ENCODE measurements around the gene ITIH6. TPM values are rescaled to one million over a fixed set of nuclear protein-coding genes. Genes with fewer than 3 reads are reported as not detected.
"Not testable (repeated sequence)": the region's sequence is repeated elsewhere in the genome, so short reads cannot be mapped to it uniquely, and the experiment has no call there.

ITIH6 gene
- total RNA-seq, 1 donor from 2014 or later: not detected

DNA sequence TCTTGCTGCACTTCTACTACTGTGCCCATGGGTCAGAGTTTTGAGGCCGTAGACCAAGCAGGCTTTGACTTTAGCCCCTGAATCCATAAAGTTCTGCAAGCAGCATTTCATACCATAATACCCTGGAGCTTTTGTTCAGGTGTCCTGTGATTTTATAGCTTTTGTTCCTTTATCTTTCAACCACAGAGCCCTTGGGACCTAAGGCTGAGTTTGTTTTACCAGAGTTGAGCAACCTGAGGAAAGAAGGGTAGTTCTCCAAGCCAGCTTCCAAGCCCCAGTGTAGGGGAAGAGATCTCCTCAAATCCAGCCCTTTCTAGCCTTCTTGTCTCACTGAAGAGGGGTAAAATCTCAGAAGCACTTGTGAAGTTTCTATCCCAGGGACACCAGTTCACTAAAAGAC, 44.6 kb upstream of the ITIH6 start:
- H3K4me1 ChIP-seq (ENCODE audit: insufficient read depth, low read length): no peaks in the 10 kb centered on the region
- no peaks in the 10 kb centered on the region for H3K27me3 Mint-ChIP-seq (ENCODE audit: low read depth, unreplicated experiment)
- no peak overlapping the region for H3K4me2 ChIP-seq (ENCODE audit: low read length)
- no peak overlapping the region for H2AFZ ChIP-seq (ENCODE audit: low read depth, low read length)
- no peak overlapping the region for H3K27ac Mint-ChIP-seq (ENCODE audit: unreplicated experiment)
- H3K27ac ChIP-seq (ENCODE audit: low read depth, low read length): no peak overlapping the region
- DNase-seq (ENCODE audit: low read depth) (no peak), FAIRE-seq (peak; percentile 59)
- H3K36me3 ChIP-seq (ENCODE audit: insufficient read depth, low read length): no peaks in the 10 kb centered on the region
- no peaks in the 10 kb centered on the region for H4K20me1 ChIP-seq (ENCODE audit: insufficient read depth, low read length)
- H3K4me3 ChIP-seq (ENCODE audit: insufficient read depth, low read depth, low read length): no peak overlapping the region
- no peaks in the 10 kb centered on the region for H3K36me3 Mint-ChIP-seq (ENCODE audit: low read depth, unreplicated experiment)
- no peaks in the 10 kb centered on the region for H3K27me3 ChIP-seq (ENCODE audit: insufficient read depth, low read length)
- H3K9me3 ChIP-seq (ENCODE audit: insufficient read depth, low read depth, low read length): no peaks in the 10 kb centered on the region
- H3K4me3 Mint-ChIP-seq (ENCODE audit: unreplicated experiment): no peak overlapping the region
- TF ChIP-seq EZH2 (IDR thresholded peaks at IDR 0.05; ENCODE audit: insufficient read depth, low read length): no peak
- TF ChIP-seq, protein P1, sequence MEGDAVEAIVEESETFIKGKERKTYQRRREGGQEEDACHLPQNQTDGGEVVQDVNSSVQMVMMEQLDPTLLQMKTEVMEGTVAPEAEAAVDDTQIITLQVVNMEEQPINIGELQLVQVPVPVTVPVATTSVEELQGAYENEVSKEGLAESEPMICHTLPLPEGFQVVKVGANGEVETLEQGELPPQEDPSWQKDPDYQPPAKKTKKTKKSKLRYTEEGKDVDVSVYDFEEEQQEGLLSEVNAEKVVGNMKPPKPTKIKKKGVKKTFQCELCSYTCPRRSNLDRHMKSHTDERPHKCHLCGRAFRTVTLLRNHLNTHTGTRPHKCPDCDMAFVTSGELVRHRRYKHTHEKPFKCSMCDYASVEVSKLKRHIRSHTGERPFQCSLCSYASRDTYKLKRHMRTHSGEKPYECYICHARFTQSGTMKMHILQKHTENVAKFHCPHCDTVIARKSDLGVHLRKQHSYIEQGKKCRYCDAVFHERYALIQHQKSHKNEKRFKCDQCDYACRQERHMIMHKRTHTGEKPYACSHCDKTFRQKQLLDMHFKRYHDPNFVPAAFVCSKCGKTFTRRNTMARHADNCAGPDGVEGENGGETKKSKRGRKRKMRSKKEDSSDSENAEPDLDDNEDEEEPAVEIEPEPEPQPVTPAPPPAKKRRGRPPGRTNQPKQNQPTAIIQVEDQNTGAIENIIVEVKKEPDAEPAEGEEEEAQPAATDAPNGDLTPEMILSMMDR (IDR thresholded peaks at IDR 0.05; ENCODE audit: insufficient read depth, low read depth, low read length): no peak
- H3K9ac ChIP-seq (ENCODE audit: low read length): no peak overlapping the region
- H3K4me1 Mint-ChIP-seq (ENCODE audit: low read depth, unreplicated experiment): no peaks in the 10 kb centered on the region
- H3K79me2 ChIP-seq (ENCODE audit: insufficient read depth, low read length): no peaks in the 10 kb centered on the region
- no peaks in the 10 kb centered on the region for H3K9me3 Mint-ChIP-seq (ENCODE audit: unreplicated experiment)

DNA sequence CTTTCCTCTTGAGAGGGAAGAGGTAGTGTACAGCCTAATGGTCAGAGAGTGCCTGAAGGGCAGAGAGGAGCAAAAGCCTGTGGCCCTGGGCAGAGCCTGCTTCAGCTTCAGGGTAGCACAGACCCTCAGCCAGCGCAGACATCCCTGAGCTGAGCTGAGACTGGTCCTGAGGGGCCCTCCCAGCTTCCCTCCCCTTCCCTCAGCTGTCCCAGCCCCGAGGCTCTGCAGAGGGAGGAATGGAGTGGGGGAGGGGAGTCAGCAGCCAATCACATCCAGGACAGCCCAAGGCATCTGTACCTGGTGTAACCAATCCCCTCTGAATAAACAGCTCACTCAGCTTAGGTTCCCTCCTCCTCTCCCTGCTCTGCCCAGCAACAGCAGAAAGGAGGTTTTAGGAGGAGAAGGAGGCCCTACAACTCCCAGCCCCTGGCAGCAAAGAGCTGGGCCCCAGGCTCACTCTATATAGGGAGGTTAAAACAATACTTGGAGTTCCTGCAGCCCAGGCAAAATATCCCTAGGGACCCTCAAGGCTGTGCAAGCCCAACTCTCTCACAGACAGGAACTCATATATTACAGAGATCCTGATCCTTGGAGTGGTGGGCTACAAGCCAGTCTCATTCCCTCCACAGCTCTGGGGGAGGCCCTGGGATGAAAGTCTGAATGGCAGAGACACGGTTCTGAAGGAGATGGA, 43.3 kb upstream of the ITIH6 start:
- not testable (repeated sequence) for H3K4me1 Mint-ChIP-seq (ENCODE audit: low read depth, unreplicated experiment); H3K4me3 ChIP-seq (ENCODE audit: insufficient read depth, low read depth, low read length); H3K27ac Mint-ChIP-seq (ENCODE audit: unreplicated experiment); H3K27me3 Mint-ChIP-seq (ENCODE audit: low read depth, unreplicated experiment); H3K9me3 ChIP-seq (ENCODE audit: insufficient read depth, low read depth, low read length); H2AFZ ChIP-seq (ENCODE audit: low read depth, low read length); H3K27me3 ChIP-seq (ENCODE audit: insufficient read depth, low read length); H3K4me2 ChIP-seq (ENCODE audit: low read length); H3K36me3 ChIP-seq (ENCODE audit: insufficient read depth, low read length); H3K36me3 Mint-ChIP-seq (ENCODE audit: low read depth, unreplicated experiment); DNase-seq (ENCODE audit: low read depth); H3K9me3 Mint-ChIP-seq (ENCODE audit: unreplicated experiment); H4K20me1 ChIP-seq (ENCODE audit: insufficient read depth, low read length); H3K79me2 ChIP-seq (ENCODE audit: insufficient read depth, low read length); H3K9ac ChIP-seq (ENCODE audit: low read length); H3K4me1 ChIP-seq (ENCODE audit: insufficient read depth, low read length); H3K27ac ChIP-seq (ENCODE audit: low read depth, low read length)
- FAIRE-seq: peak; percentile 63
- H3K4me3 Mint-ChIP-seq (ENCODE audit: unreplicated experiment): peak overlapping the region; percentile 45

DNA sequence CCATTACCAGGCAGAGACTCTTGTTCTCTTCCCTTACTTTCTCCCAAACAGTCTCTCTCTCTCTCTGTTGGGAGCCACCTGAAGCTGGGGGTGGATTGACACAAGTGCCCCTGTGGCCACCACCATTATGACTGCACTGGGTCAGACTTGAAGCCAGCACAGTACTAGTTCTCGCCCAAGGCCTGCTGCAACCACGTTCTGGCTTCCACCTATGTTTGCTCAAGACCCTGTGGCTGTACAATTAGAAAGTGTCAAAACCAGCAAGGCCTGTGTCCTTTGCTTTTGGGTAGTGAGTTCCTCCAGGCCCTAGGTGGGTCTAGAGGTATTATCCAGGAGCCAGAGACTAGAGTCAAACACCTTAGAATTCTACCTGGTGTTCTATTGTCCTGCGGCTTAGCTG, 40.5 kb upstream of the ITIH6 start:
- Histone ChIP-seq H3K4me2 (ENCODE audit: low read length) (no peak overlapping the region), H3K9me3 (ENCODE audit: insufficient read depth, low read depth, low read length) (no peaks in the 10 kb centered on the region), H3K9ac (ENCODE audit: low read length) (no peak overlapping the region), H3K4me1 (ENCODE audit: insufficient read depth, low read length) (no peaks in the 10 kb centered on the region), H3K4me3 (ENCODE audit: insufficient read depth, low read depth, low read length) (no peak overlapping the region), H3K27me3 (ENCODE audit: insufficient read depth, low read length) (no peaks in the 10 kb centered on the region), H3K79me2 (ENCODE audit: insufficient read depth, low read length) (no peaks in the 10 kb centered on the region), H2AFZ (ENCODE audit: low read depth, low read length) (no peak overlapping the region), H3K27ac (ENCODE audit: low read depth, low read length) (no peak overlapping the region), H3K36me3 (ENCODE audit: insufficient read depth, low read length) (no peaks in the 10 kb centered on the region), H4K20me1 (ENCODE audit: insufficient read depth, low read length) (no peaks in the 10 kb centered on the region)
- Mint-ChIP-seq H3K4me1 (ENCODE audit: low read depth, unreplicated experiment) (no peaks in the 10 kb centered on the region), H3K4me3 (ENCODE audit: unreplicated experiment) (no peak overlapping the region), H3K9me3 (ENCODE audit: unreplicated experiment) (no peaks in the 10 kb centered on the region), H3K36me3 (ENCODE audit: low read depth, unreplicated experiment) (no peaks in the 10 kb centered on the region), H3K27ac (ENCODE audit: unreplicated experiment) (no peak overlapping the region), H3K27me3 (ENCODE audit: low read depth, unreplicated experiment) (no peaks in the 10 kb centered on the region)
- no peak for DNase-seq (ENCODE audit: low read depth)
- TF ChIP-seq, protein P1 (IDR thresholded peaks at IDR 0.05; ENCODE audit: insufficient read depth, low read depth, low read length): no peak
- no peak for TF ChIP-seq EZH2 (IDR thresholded peaks at IDR 0.05; ENCODE audit: insufficient read depth, low read length)
- peak; percentile 52 for FAIRE-seq
